Fibroblast of villous mesenchyme (primary cell): Measurements from ENCODE around the gene INSRR. TPM values are rescaled to one million over a fixed set of nuclear protein-coding genes. Genes with fewer than 3 reads are reported as not detected.

Experiments used
- DNase-seq: peaks from one replicate; pipeline ENCODE4 v3.0.0-alpha.2; 2010; ENCODE audit warnings: low read depth
- H3K4me3 ChIP-seq: 2 replicates; pipeline ENCODE4 v1.5.1; 2011; ENCODE audit warnings: low read depth, mild to moderate bottlenecking, low read length
- CTCF ChIP-seq: IDR thresholded peaks from 2 replicates; pipeline ENCODE4 v1.5.1; 2012; ENCODE audit warnings: low read depth, mild to moderate bottlenecking, low read length; ENCODE audit not compliant: insufficient read depth
- total RNA-seq: library from RNA; depleted of rRNA; stranded (reverse); fragments of >200 nt; gene quantifications from 2 replicates; pipeline ENCODE4 v1.2.3, GENCODE V29; 2012

Gene INSRR
- total RNA-seq, 1 donor: not detected

GRCh38 chr1:156874572-156875340, 15.8 kb upstream of the INSRR start:
- no peak for TF ChIP-seq CTCF
- H3K4me3 ChIP-seq: no peak overlapping the region
- DNase-seq: no peak

GRCh38 chr1:156874142-156874541, 15.2 kb upstream of the INSRR start:
- no peak for TF ChIP-seq CTCF
- no peak for DNase-seq
- no peak overlapping the region for H3K4me3 ChIP-seq

GRCh38 chr1:156873659-156874058, 14.7 kb upstream of the INSRR start:
- no peak for TF ChIP-seq CTCF
- no peak overlapping the region for H3K4me3 ChIP-seq
- DNase-seq: no peak

GRCh38 chr1:156869455-156869854, 10.5 kb upstream of the INSRR start:
- TF ChIP-seq CTCF: no peak
- no peak for DNase-seq
- H3K4me3 ChIP-seq: no peak overlapping the region

GRCh38 chr1:156868341-156868740, 9.4 kb upstream of the INSRR start:
- H3K4me3 ChIP-seq: no peak overlapping the region
- no peak for DNase-seq
- no peak for TF ChIP-seq CTCF

GRCh38 chr1:156866249-156866909, 7.5 kb upstream of the INSRR start:
- TF ChIP-seq CTCF: no peak
- no peak for DNase-seq
- H3K4me3 ChIP-seq: no peak overlapping the region
